ENCODE data around the gene GABRD. TPM values are rescaled to one million over a fixed set of nuclear protein-coding genes. Genes with fewer than 3 reads are reported as not detected.

GABRD gene
- total and polyA plus RNA-seq, 2 of the 13 experiments (the other 11 are each of a cell fraction or from before 2014, with no cell fraction given), result not detected

DNA sequence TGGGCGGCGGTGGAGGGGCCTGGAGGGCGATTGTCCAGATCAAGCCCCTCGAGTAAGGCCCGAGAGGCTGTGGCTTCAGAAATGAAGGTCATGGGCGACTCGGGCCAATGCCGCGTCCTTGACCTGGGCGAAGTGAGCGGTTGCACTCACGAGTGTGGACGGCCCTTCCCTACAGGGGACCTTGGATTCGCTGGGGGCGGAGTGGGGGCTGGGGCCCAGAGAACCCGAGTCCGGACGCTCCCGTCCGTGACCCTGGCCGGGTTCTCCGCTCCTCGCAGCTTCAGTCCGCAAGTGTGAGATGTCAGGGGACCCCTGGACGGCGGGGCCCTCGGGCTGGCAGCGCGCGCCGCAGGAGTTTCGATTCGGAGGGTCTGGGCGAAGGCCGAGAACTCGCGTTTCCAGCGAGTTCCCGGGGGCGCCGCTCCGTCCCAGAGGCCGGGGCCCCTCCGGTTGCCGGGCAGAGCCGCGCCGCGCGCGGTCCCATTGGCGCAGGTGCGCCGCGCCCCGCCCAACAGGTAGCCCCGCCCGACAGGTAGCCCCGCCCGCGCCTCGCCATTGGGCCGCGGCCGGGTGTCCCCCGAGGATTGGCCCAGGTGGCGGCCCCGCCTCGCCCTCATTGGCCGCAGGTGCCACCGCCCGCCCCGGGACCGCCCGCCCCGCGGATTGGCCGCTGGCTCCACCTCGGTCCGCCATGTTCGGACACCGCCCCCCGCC lies 30.7 kb downstream of the GABRD start, which contains the start of gene PRKCZ (continued):
- TF ChIP-seq CENPT (CRISPR knock-in tag; IDR thresholded peaks at IDR 0.05; ENCODE audit: low read depth) (no peak; the same call in 1 of the 2 replicates), SKIL (CRISPR knock-in tag; IDR thresholded peaks at IDR 0.05; ENCODE audit: borderline replicate concordance) (0 out of 2 replicates have a peak, but pooled peaks have one; percentile 33), ZNF710 (CRISPR knock-in tag; IDR thresholded peaks at IDR 0.05; ENCODE audit: borderline replicate concordance) (peak; percentile 74), CREBL2 (CRISPR knock-in tag; IDR thresholded peaks at IDR 0.05; ENCODE audit: borderline replicate concordance) (no peak), THRA (CRISPR knock-in tag; IDR thresholded peaks at IDR 0.05; ENCODE audit: borderline replicate concordance) (peak; percentile 68; the same call in 1 of the 2 replicates), RERE (CRISPR knock-in tag; IDR thresholded peaks at IDR 0.05; ENCODE audit: low read depth) (peak; percentile 27; the same call in 1 of the 2 replicates), ZNF777 (CRISPR knock-in tag; IDR thresholded peaks at IDR 0.05) (peak; percentile 78), ZNF362 (CRISPR knock-in tag; IDR thresholded peaks at IDR 0.05; ENCODE audit: borderline replicate concordance) (peak; percentile 32; the same call in 1 of the 2 replicates), ZNF431 (CRISPR knock-in tag; IDR thresholded peaks at IDR 0.05; ENCODE audit: borderline replicate concordance, low read depth) (no peak)
- TF ChIP-seq, protein P1, sequence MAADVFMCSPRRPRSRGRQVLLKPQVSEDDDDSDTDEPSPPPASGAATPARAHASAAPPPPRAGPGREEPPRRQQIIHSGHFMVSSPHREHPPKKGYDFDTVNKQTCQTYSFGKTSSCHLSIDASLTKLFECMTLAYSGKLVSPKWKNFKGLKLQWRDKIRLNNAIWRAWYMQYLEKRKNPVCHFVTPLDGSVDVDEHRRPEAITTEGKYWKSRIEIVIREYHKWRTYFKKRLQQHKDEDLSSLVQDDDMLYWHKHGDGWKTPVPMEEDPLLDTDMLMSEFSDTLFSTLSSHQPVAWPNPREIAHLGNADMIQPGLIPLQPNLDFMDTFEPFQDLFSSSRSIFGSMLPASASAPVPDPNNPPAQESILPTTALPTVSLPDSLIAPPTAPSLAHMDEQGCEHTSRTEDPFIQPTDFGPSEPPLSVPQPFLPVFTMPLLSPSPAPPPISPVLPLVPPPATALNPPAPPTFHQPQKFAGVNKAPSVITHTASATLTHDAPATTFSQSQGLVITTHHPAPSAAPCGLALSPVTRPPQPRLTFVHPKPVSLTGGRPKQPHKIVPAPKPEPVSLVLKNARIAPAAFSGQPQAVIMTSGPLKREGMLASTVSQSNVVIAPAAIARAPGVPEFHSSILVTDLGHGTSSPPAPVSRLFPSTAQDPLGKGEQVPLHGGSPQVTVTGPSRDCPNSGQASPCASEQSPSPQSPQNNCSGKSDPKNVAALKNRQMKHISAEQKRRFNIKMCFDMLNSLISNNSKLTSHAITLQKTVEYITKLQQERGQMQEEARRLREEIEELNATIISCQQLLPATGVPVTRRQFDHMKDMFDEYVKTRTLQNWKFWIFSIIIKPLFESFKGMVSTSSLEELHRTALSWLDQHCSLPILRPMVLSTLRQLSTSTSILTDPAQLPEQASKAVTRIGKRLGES (CRISPR knock-in tag; IDR thresholded peaks at IDR 0.05; ENCODE audit: borderline replicate concordance), result no peak

Measured in HepG2 (cell line).